C4-2B (cell line): ENCODE data around the gene FCHSD2.
A peak's percentile ranks its signal among the peaks of the same experiment; 100 is the strongest.
"Not testable (repeated sequence)": the region's sequence is repeated elsewhere in the genome, so short reads cannot be mapped to it uniquely, and the experiment has no call there.

ENCODE experiments used
- H3K27ac ChIP-seq: fragments of 450-650 bp; 2 replicates; pipeline ENCODE4 v1.5.1; 2017
- ZFX ChIP-seq: fragments of 450-650 bp; IDR thresholded peaks from 2 replicates; pipeline ENCODE4 v1.6.1; 2017
- TF ChIP-seq, protein P1 (sequence below): fragments of 450-650 bp; conservative IDR thresholded peaks from 2 replicates; pipeline ENCODE4 v1.5.1; 2017; ENCODE audit warnings: mild to moderate bottlenecking

FCHSD2 gene

DNA sequence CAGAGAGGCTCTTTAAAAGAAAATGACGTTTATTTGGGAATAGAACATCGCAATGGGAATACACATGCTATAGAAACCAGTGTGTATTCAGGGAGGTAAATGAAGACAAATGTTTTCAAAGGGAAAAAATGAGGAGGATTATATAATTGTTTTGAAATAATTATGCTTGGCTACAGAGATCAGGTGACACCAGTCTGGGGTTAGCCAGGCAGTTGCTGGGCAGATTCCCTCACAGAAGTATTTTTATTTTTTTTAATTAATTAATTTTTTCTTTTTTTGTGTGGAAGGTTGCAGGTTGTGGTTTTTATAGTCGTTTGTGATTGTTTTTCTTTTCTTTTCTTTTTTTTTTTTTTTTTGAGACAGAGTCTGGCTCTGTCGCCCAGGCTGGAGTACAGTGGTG is 342.7 kb downstream of the FCHSD2 start:
- no peak overlapping the region for H3K27ac ChIP-seq
- TF ChIP-seq, protein P1, sequence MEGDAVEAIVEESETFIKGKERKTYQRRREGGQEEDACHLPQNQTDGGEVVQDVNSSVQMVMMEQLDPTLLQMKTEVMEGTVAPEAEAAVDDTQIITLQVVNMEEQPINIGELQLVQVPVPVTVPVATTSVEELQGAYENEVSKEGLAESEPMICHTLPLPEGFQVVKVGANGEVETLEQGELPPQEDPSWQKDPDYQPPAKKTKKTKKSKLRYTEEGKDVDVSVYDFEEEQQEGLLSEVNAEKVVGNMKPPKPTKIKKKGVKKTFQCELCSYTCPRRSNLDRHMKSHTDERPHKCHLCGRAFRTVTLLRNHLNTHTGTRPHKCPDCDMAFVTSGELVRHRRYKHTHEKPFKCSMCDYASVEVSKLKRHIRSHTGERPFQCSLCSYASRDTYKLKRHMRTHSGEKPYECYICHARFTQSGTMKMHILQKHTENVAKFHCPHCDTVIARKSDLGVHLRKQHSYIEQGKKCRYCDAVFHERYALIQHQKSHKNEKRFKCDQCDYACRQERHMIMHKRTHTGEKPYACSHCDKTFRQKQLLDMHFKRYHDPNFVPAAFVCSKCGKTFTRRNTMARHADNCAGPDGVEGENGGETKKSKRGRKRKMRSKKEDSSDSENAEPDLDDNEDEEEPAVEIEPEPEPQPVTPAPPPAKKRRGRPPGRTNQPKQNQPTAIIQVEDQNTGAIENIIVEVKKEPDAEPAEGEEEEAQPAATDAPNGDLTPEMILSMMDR = no peak
- TF ChIP-seq ZFX = no peak

DNA sequence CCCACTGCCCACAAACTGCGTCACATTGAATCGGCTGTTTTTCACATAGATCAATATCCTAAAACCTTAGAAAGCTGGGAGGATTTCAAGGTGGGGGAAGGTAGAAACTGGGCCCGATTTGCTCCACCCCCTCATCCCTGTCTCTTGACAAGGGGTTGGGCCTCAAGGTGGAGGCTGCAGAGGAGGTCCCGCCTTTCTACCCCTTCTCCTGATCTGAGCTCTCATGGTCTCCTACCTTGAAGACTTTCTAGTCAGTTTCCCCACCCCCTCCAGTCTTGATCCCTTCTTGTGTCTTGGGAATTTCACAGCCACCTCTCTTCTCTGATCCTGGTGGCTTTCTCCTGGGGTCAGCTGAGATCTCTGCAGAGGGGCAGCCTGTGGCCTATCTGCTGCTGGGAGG is 343.8 kb downstream of the FCHSD2 start:
- no peak overlapping the region for H3K27ac ChIP-seq
- TF ChIP-seq ZFX = no peak
- TF ChIP-seq, protein P1 = no peak

DNA sequence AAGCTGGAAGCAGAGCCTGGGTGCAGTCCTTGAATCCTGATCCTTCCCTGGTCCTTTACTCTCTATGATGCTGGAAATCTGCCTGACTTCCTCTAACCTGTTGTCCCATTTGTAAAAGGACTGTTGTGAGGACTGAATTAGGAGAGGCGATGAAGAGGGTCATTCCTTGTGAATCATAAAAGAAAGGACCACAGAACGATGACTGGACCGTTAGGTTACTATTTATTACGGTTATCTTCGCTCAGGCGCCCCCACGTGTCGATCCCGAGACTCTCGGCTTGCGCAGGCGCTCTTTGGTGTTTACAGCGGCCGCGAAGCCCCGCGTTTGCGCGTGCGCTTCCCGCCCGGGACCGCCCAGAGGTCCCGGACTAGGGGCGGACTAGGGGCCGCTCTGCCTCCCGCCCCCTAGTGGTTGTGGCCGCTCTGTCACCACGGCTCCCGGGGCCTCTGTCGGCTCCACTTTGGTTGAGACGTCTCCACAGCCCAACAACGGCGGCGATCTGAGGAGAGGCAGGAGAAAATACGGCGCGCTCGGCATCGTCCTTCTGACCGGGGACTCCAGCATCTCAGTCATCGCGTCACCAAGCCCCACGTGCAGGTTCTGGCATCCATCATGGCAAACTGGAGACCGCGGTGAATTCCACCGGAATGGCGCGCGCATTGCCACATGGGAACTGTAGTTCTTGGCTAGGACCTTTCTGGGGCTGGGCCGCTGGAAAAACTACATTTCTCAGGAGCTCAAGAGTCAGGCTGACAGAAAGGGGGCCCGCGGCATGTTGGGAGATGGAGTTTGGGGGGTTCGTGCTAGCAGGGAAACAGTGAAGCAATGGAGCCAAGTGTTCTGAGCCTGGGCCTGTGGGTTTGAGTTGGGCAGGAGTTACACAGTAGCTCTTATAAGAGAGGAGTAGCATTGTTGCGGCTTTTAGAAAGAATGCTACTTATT is 348.4 kb downstream of the FCHSD2 start, which contains the start of gene STARD10:
Gene STARD10, minus strand, starts transcription at position 623 of the 943 bp plus-strand sequence. CDS start 12,866 bp downstream, outside the sequence.
- no peak for TF ChIP-seq ZFX
- TF ChIP-seq, protein P1 = peak; percentile 100
- peak within 1 kb of the TSS; percentile 59 for H3K27ac ChIP-seq

DNA sequence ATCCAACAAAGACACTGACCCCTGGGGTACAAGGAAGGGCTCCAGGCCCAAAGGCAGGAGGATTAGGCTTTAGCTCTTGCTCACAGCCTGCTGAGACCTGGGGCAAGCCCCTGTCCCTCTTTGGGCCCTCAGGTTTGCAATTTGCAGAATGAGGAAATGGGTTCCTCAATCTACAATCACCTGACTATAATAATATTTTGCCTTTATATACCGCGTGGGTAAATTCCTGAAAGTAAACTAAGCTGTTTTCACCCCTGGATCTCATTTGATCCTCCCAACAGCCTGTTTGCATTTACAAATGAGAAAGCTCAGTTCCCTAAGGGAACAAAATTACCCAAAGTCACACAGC is 349.1 kb downstream of the FCHSD2 start:
- no peak for TF ChIP-seq ZFX
- TF ChIP-seq, protein P1 = no peak
- no peak overlapping the region; the same call in 1 of the 2 replicates for H3K27ac ChIP-seq

DNA sequence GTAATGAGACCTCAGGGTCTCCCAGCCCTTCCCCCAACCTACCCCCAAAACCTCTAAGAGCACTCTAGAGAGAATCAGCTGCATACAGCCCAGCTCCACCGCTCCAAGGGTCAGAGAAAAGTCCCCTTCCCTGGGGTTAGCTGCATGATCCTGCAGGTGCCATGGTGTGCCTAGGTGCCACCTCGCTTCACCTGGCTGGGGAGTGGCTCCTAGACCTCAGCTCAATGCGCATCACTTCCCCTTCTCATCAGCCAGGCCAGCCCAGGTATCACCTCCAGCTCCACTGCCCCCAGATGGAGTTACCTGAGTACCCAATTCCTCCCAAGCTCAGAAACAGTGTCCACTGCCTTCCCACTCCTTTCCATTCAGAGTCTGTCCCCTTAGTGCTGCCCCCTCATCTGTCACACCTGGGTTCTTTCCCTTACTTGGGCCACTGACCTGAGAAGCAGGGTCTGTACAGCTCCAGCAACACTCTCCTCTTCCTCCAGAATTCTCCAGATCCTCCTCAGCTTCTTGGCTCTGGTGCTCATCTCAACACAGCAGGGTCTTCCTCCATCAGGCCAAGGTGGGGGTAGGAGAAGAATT is 349.6 kb downstream of the FCHSD2 start:
- TF ChIP-seq, protein P1 = no peak
- no peak for TF ChIP-seq ZFX
- no peak overlapping the region for H3K27ac ChIP-seq

DNA sequence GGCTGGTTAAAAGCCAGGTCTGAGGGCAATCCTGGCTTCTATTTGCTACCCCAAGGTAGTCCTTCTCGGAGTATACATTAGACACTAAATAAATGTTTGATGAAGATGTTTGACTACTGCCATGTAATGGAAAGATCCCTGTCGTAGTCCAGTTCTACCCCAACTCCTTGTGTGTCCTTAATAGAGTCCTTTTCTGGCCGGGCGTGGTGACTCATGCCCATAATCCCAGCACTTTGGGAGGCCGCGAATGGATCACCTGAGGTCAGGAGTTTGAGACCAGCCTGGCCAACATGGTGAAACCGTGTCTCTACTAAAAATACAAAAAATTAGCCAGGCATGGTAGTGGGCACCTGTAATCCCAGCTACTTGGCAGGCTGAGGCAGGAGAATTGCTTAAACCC is 350.9 kb downstream of the FCHSD2 start:
- not testable (repeated sequence) for H3K27ac ChIP-seq

DNA sequence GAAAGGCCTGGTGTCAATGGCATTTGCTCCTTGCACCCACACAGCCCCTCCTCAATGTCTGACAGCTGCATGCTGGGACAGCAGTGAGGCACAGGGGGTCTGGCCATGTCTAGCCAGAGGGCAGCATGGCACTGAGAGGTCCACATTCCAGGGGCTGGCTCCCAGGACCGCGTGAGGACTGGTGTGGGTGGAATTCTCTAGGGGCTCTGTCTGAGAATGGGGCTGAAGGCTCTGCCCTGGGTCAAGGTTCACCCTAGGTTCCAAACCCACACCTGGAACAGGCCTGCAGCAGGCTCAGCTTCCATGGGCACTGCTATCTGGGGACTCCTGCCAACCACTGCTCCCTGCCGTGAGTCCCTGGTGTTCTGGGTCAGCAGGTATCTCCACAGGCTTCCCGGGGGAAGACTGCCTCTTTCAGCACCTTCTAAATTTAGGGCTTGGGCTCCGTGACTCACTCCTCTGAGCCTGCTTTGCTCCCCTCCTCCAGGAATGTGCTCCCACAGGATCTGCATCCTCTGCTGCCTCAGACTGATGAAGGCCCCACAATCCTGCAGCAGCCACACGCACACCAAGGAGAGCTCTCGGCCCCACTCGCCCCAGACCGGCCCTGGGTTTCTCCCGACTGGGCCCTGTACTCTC is 352.5 kb downstream of the FCHSD2 start:
- no peak for TF ChIP-seq ZFX
- TF ChIP-seq, protein P1 = no peak
- no peak overlapping the region for H3K27ac ChIP-seq
